ENCODE data around the gene CCND3.

Gene CCND3

DNA sequence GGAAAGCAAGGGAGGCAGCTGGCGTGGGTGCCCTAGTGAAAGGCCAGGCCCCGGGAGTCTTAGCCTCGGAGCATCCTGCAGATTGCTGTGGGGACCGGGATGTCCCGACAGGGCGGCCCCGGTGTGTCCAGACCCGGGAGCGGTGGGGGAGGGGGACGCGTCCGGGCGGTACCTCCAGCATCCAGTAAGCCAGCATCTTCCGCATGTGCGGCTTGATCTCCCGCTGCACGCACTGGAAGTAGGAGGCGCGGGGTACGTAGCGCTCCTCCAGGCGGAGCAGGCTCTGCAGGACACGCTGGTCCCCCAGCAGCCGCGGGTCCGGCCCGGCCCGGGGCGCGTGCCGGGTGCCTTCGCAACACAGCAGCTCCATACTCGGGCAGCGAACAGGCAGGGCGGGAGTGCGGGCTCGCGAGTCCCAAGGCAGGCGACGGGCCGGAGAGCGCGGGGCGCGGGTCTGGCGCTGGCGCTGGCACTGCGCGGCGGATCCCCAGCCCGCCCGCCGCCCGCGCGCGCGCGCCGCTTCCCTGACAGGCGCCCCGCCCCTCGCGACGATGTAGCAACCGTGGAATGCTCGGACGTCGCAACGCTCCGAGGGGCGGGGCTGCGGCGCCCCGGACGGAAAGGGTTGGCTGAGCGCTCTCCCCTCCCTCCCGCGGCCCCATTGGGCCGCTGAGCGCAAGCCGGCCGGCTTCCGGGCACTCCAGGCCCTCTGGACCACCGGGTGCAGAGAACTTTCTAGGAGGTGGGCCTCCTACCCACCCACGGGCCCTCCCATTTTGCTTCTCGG, at the start of gene CCND3:
Gene CCND3, minus strand, starts transcription at position 529 of the 787 bp plus-strand sequence. Its CDS starts 159 bp downstream, at position 370.
- peak; percentile 79 for DNase-seq

DNA sequence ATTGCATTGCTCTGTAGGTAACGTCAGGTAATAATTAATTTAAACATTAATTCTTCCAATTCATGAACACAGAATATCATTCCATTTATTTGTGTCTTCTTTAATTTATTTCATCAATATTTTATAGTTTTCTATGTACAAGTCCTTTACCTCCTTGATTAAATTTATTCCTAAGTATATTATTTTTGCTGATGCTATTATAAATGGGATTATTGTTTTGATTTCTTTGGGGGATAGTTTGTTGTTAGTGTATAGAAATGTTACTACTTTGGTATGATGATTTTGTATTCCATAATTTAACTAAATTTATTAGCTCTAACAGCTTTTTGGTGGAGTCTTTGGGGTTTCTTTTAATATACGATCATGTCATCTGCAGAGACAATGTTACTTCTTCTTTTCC, 44.7 kb upstream of the CCND3 start:
- DNase-seq: no peak

DNA sequence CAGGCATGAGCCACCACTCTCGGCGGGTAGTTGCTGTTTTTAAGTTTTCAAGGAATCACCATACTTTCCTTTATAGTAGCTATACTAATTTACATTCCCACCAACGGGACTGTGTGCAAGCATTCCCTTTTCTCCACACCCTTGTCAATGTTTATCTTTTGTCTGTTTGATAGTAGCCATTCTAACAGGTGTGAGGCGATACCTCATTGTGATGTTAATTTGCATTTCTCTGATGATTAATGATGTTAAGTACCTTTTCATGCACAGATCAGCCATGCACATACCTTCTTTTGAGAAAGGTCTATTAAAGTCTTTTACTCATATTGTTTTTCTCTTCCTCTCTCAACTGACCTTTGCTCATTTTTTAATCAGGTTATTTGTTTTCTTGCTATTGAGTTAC, 43.0 kb upstream of the CCND3 start:
- DNase-seq: no peak

DNA sequence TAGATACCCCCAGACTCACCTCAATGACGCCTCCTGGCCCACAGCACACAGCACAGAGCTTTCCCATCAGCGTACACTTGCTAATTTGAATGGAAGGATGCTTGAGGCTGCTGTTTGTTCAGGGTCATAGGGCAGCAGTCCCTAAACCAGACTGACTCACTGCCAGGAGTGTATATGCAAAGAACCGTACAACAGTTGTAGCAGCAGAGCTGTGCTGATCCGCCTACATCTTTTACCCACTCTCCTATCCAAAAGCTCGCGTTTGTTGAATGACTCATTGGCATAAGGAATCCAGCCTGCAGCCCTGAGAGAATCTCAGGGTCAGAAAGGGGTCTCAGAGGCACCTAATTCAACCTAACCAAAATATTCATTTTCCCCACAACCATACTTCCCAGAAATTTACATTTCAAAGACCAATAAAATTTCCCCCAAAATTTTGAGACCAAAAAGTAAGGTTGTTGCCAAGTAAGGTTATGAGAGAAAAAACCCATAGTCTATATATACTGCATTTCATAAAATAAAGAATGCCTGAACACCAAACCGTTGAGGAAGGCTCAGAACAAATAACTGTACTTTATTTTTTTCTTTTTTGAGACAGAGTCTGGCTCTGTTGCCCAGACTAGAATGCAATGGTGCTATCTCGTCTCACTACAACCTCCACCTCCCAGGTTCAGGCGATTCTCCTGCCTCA, 35.3 kb upstream of the CCND3 start:
- DNase-seq: no peak

DNA sequence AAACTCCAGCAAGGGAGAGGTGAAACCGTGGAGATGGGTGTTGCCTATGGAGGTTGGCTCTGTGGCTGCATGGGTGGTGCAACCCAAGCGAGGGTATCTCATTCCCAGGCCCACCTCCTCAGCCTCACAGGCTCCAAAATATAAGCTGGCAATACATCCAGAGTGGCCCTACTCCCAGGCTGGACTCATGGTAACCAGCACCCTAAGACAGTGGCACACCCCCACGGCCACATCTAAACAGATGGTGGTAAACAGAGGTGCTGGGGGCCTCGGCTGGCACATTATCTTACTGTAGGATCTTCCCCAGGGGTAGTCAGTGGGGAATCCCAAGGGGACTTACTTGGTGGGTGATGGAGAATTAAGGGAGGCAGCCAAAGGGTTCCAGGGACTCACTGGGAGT, 33.7 kb upstream of the CCND3 start:
- no peak for DNase-seq

DNA sequence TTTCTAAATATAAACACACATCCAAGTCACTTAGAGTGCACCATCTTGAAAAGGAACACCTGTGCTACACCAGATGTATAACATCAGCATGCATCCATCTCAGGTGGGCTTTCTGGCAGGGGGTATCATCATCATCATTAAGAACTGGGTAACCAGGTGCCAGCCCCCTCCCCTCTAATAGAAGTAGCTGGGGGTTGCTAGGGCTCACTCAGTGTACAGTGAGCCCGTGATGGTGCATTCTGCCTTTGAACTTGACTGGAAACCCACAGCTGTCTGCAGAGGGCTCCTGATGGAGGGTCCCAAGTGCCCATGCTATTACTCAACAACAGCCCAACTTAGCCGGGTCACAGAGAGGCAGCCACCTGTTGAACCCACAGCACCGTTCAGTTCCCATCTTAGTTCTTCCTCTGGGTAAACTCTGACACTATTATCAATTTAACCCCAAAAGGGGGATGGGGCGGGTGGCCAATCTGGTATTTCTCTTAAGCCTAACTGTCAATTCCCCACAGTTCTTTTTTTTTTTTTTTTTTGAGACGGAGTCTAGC, 32.7 kb upstream of the CCND3 start:
- DNase-seq: no peak

DNA sequence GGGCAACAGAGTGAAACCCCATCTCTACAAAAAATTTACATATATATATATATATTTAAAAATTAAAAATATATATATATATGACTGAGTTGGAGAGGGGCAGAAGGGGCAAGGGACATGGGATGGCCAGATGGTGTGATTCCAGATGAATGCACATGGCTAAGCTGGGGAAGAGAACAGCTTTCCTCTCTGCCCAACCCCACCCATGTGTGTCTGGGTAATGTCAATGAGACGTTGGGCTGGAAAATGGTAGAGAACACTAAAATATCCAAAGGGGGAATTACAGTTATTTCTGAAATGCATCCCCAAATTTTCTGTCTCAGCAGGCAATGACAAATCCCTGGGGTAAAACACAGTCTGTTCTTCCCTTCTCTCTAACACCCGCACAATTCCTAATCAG, 31.2 kb upstream of the CCND3 start:
- DNase-seq: no peak

DNA sequence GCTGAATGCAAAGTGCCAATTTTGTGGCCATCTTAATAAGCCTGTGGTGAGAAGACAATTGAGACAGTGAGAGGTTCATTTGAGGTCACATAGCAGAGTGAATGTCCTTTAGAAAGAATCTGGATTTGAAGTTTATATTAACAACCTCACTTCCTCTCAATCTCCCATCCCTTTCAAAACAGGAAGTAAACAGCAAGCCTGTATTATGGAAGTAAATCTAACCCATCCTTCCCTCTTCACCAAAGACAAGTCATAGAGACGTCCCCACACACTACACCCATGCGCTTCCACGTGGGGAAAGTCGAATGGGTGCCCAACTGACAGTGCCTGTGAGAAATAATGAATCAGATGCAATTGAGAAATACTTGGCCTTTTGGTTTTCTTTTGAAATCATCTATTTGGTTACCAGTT, 28.8 kb upstream of the CCND3 start:
- DNase-seq: no peak

DNA sequence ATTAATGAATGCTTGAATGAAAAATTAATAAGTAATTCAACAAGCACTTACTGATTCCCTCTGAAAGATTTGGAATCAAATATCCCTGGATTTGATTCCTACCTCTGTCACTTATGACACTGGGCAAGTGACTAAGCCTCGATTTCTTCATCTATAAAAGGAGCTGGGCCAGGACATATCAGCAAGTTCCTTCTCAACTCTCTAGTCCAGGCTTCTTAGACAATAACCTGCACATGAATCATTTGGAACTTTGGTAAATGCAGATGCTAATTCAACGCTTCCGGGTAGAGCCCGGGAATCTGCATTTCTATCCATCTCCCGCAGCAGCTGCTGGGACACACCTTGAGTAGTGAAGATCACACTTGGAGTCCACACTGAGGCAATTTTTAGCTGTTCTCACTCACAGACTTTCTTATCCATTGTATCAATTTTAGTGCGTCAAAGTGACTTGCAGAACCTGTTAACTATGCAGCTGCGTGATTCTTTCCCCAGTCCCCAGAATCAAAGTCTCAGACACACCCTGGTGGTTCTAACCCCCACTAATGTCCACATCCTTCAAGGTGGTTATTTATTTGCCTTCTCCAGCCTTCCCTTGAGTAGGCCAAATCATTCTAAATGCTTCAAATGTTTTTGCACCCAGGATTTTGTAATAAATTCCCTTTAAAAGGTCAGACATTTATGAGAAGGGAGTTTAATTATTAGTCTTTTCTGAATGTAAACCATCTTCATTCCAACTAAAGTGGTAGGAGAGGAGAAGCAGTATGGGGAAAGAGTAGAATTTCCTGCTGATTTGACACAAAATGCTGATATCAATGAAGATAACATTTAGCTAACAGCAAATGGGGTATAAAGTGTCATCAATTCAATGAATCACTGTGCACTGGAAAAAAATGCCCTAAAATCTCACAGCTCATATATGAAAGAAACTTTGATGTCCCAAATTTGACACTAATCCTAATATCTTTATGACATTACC, 26.0 kb upstream of the CCND3 start:
- no peak for DNase-seq

DNA sequence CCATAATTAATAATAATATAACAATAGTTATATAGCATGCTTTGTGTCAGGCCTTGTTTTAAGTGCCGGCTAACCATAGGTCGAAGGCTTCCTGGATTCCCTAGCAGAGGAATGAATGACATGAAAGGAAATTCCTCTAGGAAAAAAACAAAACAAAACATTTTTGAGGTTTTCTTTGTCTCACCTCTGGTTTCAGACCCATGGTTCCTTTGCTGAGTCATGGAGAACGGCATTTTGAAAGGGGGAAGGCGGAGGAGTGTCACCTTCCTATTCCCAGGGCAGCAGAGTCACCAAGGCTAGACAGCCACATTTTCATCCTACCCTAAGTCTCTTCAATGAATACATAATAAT, 25.3 kb upstream of the CCND3 start:
- no peak for DNase-seq

DNA sequence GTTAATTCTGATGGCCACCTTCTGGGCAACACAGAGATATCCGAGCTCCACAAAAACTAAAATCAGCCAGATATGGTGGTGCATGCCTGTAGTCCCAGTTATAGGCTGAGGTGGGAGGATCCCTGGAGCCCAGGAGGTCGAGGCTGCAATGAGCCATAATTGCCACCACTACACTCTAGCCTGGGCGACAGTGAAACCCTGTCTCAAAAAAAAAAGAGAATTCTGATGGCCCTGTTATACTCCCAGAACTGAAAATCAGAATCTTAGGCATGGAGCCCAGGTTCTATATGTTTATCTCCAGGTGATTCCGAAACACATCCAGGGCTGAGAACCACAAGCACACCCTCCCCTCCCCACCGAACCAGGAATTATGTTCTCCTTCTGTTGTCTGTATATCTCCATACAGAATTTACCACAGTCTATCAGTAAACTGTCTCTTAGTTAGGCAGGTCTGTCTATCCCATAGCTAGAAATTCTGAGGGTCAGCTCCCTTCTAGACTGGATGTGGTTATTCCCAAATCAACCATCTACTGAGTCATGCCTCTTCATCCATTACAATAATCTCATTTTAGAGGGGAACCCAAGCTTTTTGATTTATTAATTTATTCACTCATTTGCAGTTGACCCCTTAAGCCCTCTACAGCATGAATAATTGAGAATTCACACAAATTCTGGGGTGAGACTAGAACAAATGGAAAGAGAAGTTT, 24.8 kb upstream of the CCND3 start:
- no peak for DNase-seq

DNA sequence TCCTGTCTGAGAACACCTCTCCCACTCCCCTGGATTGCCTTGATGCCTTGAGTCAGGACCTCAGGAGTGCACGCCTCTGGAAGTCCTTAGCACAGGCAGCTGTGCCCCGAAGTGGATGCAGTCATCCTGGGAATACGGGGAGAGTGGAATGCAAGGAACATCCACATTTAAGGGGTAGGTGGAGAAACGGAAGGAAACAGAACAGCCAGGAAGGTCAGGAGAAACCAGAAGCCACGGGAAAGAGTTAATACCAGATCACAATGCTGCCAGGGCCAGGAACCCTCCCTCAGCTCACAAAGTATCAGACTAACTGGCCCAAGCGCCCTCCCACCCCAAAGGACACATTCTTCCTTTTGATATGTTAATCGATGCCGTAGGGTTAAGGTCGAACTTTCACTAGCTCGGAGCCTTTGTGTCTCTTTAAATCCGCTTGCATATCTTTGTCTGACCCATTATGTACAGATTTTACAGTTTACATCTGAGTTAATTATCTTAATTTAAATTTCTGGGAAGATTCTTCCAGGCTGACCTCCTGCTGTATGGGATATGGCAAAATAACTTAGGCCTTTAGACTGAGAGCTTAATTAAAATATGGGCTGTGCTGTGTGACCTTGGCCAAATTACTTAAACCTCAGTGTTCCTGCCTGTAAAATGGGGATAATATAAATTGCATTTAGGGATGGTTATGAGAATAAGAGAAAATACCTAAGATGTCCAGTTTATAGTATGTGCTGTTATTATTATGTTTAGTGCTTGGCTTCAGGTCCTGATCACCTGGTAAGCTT, 24.0 kb upstream of the CCND3 start:
- no peak for DNase-seq

DNA sequence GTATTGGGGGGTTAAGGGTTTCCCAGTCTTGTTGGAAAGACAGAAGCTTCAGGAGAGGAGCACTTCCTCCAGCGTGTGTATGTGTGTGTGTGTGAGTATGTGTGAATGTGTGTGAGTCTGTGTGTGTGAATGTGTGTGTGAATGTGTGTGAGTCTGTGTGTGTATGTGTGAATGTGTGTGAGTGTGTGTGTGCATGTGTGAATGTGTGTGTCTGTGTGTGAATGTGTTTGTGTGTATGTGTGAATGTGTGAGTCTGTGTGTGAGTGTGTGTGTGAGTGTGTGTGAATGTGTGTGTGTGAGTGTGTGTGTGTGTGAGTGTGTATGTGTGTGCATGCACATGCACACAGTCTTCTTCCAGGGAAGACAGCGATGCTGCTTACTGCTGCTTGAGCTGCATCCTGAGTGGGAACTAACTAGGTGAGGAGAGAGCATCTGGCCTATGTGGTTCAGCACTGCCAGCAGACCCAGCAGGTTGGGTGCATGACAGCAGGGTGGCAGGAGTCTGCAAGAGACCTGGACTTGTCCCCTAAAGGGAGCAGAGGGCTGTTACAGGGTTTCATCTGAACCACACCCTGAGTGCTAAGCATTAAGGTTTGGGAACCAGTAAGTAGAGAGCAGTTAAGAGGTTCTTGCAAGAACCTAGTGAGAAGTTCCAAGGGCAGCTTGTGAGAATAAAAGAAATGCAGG, 22.7 kb upstream of the CCND3 start:
- DNase-seq: no peak

DNA sequence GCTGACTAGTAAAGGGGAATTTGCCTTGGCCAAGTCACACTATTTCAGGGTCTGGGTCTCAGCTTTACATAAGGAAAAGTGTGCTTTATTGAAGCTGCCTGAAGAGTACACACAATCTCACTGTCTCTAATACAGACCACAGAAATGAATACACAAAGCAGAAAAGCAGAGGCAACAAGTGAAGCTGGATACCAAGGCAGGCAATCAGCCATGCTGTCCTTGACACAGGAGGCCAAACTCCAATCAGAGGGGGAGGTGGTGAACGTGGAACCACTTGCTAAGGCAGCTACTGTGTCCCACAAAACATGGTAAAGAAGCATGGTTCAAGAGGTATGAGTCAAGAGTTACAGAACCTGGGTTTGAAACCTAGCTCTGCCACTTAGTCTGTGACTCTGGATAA, 21.8 kb upstream of the CCND3 start:
- DNase-seq: no peak

DNA sequence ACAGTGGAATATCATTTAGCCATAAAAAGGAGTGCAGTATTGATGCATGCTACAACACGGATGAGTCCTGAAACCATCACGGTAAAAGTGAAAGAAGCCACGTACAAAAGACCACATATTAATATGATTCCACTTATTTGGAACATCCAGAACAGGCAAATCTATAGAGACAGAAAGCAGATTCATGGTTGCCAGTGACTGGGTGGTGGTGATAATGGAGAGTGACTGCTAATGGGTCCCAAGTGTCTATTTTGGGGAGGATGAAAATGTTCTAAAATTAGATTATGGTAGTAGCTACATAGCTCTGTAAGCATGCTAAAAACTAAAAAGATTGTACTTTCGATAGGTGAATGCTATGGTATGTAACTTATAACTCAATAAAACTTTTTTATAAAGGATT, 18.4 kb upstream of the CCND3 start:
- no peak for DNase-seq

DNA sequence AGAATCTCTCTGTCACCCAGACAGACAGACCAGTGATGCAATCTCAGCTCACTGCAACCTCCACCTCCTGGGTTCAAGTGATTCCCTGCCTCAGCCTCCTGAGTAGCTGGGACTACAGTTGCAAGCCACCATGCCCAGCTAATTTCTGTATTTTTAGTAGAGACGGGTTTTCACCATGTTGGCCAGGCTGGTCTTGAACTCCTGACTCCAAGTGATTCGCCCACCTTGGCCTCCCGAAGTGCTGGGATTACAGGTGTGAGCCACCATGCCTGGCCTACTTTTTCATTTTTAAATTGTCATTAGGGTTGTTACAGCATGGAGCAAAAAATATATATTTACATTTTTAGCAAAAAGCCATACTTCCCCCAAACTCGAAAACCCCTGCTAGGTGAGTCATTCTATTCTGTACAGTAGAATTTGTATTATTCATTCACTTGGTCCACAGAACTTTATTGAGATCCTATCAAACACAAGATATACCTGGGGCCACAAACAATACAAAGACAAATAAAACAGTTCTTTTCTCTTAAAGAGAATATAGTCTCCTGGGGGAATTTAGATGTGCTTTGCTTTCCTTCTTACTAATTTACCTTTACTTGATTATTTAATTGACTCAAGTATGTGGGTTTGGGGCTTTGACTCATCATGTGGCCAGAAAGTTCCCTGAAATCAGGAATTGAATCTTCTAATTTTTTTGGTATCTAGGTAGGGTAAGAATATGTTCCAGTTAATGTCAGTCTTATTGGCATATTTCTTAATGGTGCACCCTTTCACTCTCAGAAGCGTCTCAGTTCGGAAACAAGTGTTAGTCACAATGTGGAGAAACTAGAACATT, 16.6 kb upstream of the CCND3 start:
- no peak for DNase-seq

DNA sequence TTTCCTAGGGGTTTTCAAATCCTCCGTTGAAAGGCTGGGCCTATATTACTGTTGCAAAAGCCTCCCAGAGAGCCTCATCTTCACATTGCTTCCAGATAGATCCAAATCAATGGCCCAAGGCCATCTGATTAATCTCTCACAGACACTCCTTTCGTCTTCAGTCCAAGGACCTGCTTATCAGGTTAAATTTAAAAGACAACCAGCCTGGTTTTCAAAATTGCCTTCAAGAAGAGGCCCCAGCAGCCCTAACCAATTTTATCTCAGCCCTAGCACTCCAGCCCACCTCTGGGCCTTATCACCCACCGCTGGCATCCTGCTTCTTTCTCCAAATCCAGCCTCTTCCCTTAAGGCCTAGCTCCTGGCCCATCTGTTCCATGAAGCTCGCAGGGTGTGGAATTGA, 15.5 kb upstream of the CCND3 start:
- DNase-seq: no peak

DNA sequence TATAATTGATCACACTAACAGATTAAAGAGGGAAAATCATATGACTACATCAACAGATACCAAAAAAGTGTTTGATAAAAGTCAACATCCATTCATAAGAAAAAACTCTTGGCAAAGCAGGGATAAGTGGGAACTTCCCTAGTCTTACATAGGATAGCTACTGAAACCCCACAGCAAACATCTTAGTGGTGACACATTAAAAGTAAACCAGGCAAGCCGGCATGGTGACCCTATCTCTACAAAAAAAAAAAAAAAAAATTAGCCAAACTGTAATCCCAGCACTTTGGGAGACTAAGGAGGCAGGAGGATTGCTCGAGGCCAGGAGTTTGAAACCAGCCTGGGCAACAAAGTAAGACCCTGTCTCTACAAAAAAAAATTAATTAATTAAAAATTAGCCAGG, 13.8 kb upstream of the CCND3 start:
- no peak for DNase-seq

DNA sequence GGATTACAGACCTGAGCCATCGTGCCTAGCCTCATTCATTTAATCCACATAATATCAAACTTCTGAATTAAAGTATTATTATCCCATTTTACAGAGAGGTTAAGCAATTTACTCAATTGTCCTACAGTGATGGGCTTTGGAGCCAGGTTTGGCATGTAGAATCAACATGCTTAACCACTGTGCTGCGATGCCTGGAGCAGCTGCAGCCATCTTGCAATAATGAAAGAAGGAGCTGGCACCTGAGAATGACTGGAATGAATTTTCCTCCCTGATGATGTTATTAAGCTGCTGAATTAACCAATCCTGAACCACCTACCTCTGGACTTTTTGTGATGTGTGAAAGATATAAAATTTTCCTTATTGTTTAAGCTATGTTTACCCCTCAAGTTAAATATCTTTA, 13.1 kb upstream of the CCND3 start:
- no peak for DNase-seq

DNA sequence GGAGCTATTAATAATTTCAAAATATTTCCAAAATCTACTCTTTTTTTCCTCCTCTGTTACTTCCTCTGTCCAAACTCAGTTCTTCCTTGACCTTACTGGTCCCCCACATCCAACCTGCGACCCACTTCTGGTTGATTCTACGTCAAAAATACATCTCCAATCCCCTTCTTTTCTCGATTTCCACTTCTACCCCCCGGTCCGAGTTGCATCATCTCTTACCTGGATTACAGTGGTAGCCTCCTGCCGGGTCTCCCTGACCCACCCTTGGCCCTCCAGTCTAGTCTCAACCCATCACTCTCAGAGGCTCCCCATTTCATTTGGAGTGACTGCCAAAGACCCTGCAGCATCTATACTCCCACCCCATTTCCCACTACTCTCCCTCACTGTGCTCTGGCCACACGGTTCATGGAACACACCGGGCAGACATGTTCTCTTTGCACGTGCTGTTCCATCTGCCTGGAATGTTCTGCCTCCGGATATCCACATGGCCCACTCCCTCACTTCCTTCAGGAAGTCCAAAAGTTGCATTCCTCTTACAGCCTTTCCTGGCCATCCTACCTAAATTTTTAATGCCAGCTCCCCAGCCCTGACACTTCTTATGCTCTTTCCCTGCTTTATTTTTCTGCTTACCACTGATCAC, 6.1 kb upstream of the CCND3 start:
- DNase-seq: no peak
